ENCODE data around the gene TRAF4.
"Not testable (repeated sequence)": the region's sequence is repeated elsewhere in the genome, so short reads cannot be mapped to it uniquely, and the experiment has no call there.

Gene TRAF4

DNA sequence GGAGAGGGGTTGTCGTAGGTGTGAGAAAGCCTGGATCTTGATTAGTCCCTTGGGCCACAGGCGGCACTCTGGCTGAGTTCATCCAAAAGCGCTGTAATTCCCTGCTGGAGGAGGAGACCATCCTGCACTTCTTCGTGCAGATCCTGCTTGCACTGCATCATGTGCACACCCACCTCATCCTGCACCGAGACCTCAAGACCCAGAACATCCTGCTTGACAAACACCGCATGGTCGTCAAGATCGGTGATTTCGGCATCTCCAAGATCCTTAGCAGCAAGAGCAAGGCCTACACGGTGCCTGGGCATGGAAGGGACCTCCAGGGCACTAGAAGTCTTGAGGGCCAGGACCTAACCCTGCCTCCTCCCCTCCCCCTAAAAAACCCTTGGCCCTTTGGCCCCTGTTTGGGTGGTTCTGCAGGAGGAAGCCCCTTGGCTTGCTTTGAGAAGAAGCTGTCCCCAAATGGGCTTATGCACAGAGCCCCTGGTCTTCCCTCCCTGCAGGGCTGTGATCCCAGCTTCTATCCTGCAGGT is 9.0 kb upstream of the TRAF4 start:
- no peak for DNase-seq

- DNase-seq: no peak
Observed at GRCh38 chr17:28735242-28735722, 8.5 kb upstream of the TRAF4 start.

GRCh38 chr17:28735913-28736769 is 7.7 kb upstream of the TRAF4 start:
- DNase-seq: not testable (repeated sequence)

GRCh38 chr17:28737316-28737715 is 6.5 kb upstream of the TRAF4 start:
- no peak for DNase-seq

DNA sequence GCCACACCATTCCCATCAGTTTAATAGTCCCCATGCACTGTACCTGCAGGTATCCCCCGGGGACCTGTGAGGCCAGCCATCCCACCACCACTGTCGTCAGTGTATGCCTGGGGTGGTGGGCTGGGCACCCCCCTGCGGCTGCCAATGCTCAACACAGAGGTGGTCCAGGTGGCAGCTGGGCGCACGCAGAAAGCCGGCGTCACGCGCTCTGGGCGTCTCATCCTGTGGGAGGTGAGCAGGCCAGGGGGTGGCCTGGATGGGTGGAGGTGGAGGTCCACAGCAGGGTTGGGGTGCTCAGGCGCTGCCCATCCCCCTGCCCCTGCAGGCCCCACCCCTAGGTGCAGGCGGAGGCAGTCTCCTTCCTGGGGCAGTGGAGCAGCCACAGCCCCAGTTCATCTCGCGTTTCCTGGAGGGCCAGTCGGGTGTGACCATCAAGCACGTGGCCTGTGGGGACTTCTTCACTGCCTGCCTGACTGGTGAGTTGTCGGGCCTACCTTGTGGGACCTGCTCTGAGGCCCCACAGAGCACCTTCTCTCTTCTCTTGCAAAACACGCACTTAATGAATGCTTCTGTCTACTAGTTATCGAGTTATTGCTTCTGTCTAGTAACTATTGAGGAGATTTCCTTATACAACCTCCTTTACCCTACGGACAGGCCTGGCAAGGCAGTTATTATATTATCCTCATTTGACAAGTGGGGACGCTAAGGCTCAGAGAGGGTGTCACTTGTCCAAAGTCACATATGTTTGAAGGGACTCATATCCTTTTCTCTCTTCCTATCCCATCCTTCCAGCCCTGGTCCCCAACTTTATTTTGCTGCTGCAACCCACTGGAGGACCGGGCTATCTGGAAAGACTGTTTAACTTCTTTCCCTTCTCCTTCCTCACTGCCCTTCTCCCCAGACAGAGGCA is 5.8 kb upstream of the TRAF4 start:
- no peak for DNase-seq

- DNase-seq: peak; percentile 57 to 65
Observed at GRCh38 chr17:28738680-28739384, 5.0 kb upstream of the TRAF4 start.

DNA sequence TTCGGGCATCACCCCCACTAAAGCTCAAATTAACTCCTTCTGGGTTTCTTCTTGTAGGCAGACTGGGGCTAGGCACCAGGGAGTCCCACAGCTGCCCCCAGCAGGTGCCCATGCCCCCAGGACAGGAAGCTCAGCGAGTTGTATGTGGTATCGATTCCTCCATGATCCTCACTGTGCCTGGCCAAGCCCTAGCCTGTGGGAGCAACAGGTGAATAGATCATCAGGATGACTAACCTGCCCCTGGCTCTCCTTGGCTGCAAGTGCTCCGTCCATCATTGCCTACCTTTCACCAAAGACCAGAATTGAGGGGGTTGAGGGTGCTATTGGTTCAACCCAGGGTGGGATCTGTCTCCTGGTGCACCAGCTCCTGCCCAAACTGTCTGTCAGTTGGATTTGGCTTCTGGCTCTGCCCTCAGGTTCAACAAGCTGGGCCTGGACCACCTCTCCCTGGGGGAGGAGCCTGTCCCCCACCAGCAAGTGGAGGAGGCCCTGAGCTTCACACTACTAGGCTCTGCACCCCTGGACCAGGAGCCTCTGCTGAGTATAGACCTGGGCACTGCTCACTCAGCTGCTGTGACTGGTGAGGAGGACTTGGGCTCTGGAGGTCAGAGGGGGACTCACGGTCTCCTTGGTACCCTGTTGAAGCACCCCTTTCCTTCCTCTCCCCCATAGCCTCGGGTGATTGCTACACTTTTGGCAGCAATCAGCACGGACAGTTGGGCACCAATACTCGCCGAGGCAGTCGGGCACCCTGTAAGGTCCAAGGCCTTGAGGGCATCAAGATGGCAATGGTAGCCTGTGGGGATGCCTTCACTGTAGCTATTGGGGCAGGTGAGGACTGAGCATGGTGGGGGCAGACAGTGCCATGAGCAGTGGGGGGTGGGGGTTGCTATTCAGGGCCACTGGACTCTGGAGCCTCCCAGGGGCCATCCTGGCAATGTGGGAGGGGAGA is 3.1 kb upstream of the TRAF4 start:
- DNase-seq: no peak

GRCh38 chr17:28741358-28742349 is 2.2 kb upstream of the TRAF4 start:
- DNase-seq: no peak

DNA sequence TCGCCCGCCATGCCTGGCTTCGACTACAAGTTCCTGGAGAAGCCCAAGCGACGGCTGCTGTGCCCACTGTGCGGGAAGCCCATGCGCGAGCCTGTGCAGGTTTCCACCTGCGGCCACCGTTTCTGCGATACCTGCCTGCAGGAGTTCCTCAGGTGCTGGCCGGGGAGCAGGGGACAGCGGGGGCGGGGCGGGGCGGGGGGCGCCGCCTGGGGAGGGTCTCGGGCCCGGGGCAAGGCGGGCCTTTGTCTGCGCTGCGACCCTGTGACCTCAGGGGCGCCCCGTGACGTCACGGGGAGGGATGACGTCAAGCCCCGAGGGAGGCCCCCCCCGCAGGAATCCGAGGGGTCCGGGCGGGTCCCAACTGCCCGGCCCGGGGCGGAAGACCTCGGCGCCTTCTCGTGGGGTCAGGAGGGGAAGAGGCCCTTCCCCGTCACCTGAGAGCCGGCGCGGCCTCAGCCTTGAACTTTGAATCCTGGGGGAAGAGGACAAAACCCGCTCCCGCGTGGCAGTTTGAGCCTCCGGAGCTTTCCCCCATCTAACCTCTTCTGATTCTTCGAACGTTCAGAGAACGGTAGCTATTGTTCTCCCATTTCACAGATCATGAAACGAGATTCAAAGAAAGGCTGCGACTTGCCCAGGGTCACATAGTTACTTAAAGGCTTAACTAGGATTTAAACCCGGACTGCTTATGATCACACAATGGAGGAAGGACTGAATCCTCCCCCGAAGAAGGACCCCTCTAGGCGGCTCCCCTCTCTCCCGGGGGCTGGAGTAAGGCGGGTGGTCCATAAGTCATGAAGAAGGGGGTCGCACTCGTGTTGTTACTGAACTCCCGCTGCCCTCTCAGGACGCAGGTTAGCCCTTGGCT is 527 bp downstream of the TRAF4 start:
- DNase-seq: peak; percentile 81 to 83

GRCh38 chr17:28744972-28745785 is 1.4 kb downstream of the TRAF4 start:
- peak in 1 of 2 experiments; percentile 57 for DNase-seq

DNA sequence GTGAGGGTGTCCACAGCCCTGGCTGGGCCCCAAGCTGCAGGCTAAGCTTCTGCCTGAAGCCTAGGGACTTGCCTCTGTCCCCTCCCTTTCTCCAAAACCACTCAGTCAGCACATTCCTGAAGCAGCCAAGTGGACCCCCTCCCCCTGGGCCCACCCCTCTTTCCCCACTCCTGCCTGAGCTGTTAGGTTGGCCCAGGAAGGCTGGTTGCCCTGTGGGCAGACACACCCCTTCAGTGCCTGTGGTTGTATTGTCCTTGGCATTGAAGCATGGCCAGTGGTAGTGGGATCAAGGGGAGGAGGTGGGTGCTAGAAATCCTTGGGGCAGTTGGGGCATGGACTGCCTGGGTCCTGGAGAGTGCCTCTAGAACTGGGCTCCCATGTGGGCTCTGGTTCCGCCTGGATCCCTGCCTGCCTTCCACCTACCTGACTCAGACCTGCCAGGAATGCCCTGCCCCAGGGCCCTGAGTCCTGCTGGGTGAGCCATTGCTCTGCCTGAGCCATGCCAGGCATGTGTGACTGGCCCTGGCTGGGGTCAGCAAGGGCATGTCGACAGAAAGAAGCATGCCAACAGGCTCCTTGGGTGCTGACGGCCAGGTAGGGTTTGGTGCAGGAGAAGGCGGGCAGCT is 2.1 kb downstream of the TRAF4 start:
- DNase-seq: no peak

DNA sequence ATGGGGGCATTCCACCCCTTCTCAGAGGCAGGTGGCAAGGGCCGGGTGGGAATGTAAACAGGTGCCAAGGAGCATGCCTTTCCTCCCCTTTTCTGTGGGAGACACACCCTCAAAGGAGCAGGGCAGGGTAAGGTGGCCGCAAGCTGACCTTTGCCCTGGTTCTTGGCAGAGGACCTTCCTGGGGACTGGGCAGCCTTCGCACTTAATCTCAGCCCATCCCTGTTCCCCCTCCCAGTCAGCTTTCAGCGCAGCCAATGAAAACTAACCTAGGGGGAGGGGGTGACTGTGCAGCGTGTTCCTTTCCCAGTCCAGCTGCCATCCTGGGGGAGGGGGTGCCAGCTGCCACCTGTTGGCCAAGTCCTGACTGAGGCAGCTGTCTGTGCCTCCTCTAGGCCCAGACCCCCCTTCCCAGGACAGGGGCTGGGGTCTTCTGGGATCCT is 2.8 kb downstream of the TRAF4 start:
- no peak for DNase-seq

DNA sequence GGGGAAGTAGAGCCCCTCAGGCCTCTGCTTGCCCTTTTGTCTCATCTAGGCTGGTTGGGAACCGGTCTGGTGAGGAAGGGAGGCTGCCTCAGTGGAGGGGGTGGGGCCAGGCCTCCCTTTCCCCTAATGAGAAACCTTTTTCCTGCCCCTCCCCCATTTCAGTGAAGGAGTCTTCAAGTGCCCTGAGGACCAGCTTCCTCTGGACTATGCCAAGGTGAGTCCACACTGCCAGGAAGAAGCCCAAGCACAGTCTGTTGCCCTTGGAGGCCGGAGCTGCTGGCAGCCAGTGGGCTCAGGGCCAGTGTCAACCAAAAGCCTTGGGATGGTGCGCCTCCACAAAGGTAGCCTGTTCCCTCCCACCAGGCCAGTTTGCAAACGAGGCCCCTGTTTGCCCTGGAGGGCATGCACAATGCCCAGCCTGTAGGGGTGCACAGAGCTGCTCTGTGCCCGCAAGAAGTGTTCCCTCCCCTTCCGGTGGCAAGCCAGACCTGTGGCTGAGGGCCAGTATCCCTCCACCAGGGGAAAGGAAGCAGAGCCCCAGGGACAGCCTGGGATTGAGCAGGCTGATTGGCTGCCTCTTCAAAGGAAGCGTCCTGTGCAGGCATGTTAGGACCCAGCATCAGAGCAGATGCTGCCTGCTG is 3.4 kb downstream of the TRAF4 start:
- no peak for DNase-seq

DNA sequence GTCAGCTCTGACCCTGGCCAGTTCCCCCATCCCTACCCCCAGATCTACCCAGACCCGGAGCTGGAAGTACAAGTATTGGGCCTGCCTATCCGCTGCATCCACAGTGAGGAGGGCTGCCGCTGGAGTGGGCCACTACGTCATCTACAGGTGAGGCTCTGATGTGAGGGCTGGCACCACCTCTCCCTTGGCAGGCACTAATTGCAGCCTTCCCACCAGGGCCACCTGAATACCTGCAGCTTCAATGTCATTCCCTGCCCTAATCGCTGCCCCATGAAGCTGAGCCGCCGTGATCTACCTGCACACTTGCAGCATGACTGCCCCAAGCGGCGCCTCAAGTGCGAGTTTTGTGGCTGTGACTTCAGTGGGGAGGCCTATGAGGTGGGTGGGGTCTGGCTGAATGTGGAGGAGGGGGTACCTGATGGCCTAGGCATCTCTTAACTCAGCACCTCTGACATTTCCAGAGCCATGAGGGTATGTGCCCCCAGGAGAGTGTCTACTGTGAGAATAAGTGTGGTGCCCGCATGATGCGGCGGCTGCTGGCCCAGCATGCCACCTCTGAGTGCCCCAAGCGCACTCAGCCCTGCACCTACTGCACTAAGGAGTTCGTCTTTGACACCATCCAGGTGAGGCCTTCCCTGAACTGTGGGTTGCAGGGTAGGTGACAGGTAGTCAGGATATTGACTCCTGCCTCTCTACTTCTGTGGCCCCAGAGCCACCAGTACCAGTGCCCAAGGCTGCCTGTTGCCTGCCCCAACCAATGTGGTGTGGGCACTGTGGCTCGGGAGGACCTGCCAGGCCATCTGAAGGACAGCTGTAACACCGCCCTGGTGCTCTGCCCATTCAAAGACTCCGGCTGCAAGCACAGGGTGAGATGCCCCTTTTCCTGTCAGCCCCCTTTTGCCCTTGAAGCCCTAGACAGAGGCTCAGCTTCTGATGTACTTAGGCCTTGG is 4.3 kb downstream of the TRAF4 start:
- no peak for DNase-seq

GRCh38 chr17:28748852-28749515 is 5.2 kb downstream of the TRAF4 start:
- DNase-seq: no peak

All from activated T-cell treated with anti-CD3 and anti-CD28 coated beads, Interleukin-2, amount 50 U/mL, for 48 hours (primary cell).